GM12874 (cell line): Measurements from ENCODE around the gene PRDM16.

Experiments
- TF ChIP-seq, protein P1 (sequence below): IDR thresholded peaks from 2 replicates; pipeline ENCODE4 v1.5.1; 2011; ENCODE audit warnings: low read depth, mild to moderate bottlenecking, control low read depth, low read length, moderate library complexity; ENCODE audit not compliant: insufficient read depth

PRDM16 gene

DNA sequence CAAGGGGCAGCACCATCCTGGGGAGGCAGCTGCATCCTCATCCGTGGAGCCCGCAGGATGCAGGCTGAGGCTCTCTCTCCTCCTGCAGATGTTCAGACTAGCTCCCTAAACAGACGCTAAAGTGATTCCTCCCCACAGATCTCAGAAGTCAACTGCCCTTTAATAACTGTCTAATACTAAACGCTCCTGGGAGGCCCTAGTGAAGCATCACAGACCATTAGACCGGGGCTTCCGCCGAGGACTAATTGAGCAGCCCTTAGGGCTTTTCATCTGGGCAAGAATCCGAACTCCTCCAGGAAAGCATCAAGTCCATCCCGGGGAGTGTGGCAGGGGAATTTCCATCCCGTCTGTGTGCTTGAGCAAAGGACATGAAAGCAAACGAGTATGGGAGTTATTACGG, 40.4 kb downstream of the PRDM16 start:
- TF ChIP-seq, protein P1, sequence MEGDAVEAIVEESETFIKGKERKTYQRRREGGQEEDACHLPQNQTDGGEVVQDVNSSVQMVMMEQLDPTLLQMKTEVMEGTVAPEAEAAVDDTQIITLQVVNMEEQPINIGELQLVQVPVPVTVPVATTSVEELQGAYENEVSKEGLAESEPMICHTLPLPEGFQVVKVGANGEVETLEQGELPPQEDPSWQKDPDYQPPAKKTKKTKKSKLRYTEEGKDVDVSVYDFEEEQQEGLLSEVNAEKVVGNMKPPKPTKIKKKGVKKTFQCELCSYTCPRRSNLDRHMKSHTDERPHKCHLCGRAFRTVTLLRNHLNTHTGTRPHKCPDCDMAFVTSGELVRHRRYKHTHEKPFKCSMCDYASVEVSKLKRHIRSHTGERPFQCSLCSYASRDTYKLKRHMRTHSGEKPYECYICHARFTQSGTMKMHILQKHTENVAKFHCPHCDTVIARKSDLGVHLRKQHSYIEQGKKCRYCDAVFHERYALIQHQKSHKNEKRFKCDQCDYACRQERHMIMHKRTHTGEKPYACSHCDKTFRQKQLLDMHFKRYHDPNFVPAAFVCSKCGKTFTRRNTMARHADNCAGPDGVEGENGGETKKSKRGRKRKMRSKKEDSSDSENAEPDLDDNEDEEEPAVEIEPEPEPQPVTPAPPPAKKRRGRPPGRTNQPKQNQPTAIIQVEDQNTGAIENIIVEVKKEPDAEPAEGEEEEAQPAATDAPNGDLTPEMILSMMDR, result no peak

DNA sequence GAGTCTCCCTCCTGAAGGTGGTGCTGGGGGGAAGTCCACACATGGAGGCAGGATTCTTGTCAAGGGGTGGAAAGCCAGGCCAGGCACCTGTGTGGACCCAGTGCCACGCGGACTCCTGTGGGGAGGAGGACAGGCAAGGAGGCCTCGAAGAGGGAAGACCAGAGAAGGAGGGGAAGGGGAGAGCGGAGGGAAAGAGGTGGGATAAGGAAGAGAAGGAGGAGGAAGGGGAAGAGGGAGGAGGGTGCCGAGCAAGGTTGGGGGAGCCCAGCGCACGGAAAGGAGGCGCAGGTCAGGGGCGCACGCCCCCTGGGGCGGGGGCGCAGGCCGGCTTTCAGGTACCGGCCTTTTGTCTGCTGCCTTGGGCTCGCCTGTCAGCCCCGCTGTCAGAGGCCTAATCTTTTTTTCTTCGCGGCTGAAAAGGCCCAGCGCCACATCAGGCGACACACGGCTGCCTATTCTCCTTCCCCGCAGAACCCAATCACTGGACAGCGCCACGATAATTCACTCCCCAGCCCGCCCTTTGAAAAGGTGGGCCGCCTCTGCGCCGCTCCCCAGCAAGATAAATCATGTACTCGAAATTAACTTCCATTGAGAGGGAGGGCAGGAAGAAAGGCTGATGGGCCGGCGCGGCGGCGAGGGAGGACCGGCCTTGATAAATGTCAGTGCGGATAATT, 42.5 kb downstream of the PRDM16 start:
- TF ChIP-seq, protein P1, result no peak

DNA sequence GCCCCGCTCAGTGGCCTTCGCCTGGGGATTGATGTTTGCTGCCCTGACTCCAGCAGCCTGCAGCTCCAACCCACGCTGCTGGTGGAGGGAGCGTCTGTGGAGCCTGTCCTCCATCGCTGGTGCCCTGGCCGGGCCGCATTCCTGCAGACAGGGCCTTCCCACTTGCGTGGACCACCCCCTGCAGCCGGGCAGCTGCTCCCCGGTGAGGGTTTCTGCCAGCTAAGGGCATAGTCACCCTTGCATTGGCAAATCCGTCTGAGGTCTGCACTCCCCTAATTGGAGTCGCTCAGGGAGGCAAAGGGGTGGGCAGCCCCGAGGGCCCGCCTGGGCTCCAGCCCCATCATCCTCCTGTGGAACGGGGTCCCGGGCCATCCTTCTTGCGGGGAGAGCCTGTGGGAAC, 43.5 kb downstream of the PRDM16 start:
- TF ChIP-seq, protein P1, result no peak

DNA sequence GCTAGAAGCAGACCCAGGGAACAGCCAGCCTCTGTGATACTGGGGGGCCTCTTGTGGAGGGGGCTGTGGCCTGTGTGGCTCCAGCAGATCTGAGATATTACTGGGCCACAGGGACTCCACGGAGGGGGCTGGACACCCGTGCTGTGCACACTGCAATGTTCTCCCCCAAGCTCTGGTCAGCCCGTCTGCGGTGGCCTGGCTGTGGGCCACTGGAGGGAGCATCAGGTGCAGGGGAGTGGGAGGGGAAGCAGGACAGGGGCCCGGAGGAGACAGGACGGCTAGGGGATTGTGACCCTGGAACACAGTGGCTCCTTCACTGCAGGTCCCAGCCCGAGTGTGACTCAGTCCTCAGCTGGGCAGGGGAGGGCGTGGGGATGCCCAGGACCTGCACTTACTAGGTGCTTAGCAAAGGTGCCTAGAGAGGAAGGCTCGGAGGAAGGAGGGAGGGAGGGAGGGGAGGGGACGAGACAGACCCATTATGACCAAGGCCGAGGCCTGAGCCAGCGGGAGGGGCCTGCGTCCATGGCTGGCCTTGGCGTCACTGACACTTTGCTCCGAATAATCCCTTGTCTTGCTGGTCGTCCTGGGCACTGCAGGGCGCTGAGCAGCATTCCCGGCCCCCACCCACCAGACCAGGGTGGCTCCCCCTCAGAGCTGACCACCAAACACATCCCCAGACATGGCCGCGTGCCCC, 44.2 kb downstream of the PRDM16 start:
- TF ChIP-seq, protein P1, result no peak

DNA sequence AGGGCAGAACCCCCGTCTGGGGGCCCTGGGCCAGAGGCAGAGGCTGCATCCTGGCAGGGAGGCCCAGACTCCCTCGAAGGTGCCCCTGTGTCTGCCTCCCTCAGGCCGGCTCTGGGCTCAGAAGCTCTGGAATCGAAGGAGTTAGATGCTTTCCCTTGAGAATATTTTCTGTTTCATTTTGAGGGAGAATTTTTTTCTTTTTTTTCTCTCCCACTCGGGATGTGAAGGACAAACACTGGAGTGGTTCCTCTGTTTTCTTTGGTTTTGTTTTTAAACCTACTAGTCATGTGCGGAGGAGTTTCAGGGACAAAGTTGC, 44.7 kb downstream of the PRDM16 start:
- TF ChIP-seq, protein P1, result no peak

DNA sequence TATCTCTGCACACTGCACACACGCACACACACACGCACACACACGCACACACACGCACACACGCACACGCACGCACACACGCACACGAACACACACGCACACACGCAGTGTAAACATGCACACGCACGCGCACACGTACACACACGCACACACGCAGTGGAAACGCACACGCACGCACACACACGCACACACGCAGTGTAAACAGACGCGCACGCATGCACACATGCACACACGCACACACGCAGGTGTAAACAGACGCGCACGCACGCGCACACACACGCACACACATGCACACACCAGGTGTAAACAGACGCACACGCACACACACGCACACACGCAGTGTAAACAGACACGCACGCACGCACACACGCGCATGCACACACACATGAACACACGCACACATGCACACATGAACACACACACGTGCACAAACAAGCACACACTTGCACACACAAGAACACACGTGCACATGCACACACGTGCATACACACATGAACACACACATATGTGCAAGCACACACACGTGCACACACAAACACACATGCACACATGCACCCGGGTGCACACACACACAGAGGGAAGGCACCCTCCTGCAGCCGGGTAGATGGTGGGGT, 45.2 kb downstream of the PRDM16 start:
- TF ChIP-seq, protein P1, result no peak

DNA sequence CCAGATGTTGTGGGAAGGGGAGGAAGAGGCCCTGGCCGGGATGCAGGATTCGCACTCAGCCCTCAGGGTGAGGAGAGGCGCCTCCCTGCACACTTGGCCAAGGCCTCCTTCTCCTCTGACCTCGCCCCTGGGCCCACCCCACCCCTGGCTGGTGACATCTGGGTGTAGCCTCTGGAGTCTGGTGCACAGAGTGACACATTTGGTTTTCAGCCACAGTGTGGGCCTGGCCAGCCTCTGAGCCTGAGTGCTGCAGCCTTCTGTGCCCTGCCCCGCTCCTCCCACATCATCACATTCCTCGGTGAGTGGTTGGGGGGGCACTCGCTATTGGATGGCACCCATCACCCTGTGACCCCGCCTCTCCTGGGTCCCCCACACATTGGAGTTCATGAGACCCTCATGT, 45.8 kb downstream of the PRDM16 start:
- TF ChIP-seq, protein P1, result no peak
